HFFc6 (cell line): ENCODE results near the gene OR1N1. TPM values are rescaled to one million over a fixed set of nuclear protein-coding genes. Genes with fewer than 3 reads are reported as not detected.

ENCODE experiments used
- DNase-seq: peaks from one replicate; pipeline ENCODE4 v3.0.0-alpha.2; 2018
- H3K27ac Mint-ChIP-seq: 2 replicates; pipeline ENCODE4 v1.8.0; 2020; ENCODE audit warnings: mild to moderate bottlenecking, mixed read lengths
- H3K27me3 Mint-ChIP-seq: 2 replicates; pipeline ENCODE4 v1.8.0; 2021; ENCODE audit warnings: mild to moderate bottlenecking, moderate library complexity, mixed read lengths; ENCODE audit not compliant: insufficient read depth
- H3K36me3 Mint-ChIP-seq: 2 replicates; pipeline ENCODE4 v1.8.0; 2021; ENCODE audit warnings: low read depth, mixed read lengths
- H3K4me1 Mint-ChIP-seq: 2 replicates; pipeline ENCODE4 v1.8.0; 2020; ENCODE audit warnings: low read depth, mixed read lengths
- H3K4me3 Mint-ChIP-seq: 2 replicates; pipeline ENCODE4 v1.8.0; 2020; ENCODE audit warnings: mild to moderate bottlenecking, moderate library complexity, mixed read lengths
- H3K9me3 Mint-ChIP-seq: 2 replicates; pipeline ENCODE4 v1.8.0; 2020; ENCODE audit warnings: mild to moderate bottlenecking, mixed read lengths
- CTCF ChIP-seq: fragments of 200-600 bp; sonication (generic); IDR thresholded peaks from 2 replicates; pipeline ENCODE4 v1.5.0; 2021; ENCODE audit warnings: antibody characterized with exemption, mild to moderate bottlenecking
- long read RNA-seq: library from polyadenylated mRNA; unstranded; transcript quantifications from one replicate; pipeline ENCODE4 v2.0.0, GENCODE V29; 2019
- total RNA-seq, 6 experiments: library from RNA; stranded (reverse); fragmentation: NEBNext Ultra II Directional; extraction: Animal tissue kit (Norgen Biotek cat#: 25700); gene quantifications; 2 replicates in 1 of 6; 3 replicates in 5 of 6; pipeline ENCODE4 v1.2.3, GENCODE V29; 2021

The OR1N1 gene
- not detected for total RNA-seq
- long read RNA-seq, result 0 reads

- Mint-ChIP-seq H3K27ac (no peak within 1 kb of the TSS), H3K4me1 (no peaks in the 10 kb centered on the region), H3K36me3 (no peaks in the 10 kb centered on the region), H3K4me3 (no peak within 1 kb of the TSS), H3K27me3 (peaks cover 15% of the 10 kb centered on the region), H3K9me3 (no peaks in the 10 kb centered on the region)
- no peak for TF ChIP-seq CTCF
- DNase-seq, result no peak
Measured at GRCh38 chr9:122527193-122527592, at the start of gene OR1N1. TSS of gene OR1N1 (minus strand) at chr9:122527293. CDS start at chr9:122527293, 0 bp downstream.

- TF ChIP-seq CTCF, result no peak
- H3K4me1 Mint-ChIP-seq, result no peaks in the 10 kb centered on the region
- H3K27ac Mint-ChIP-seq, result no peak overlapping the region
- no peaks in the 10 kb centered on the region for H3K36me3 Mint-ChIP-seq
- H3K9me3 Mint-ChIP-seq, result no peaks in the 10 kb centered on the region
- no peak overlapping the region for H3K4me3 Mint-ChIP-seq
- peaks cover 6% of the 10 kb centered on the region; the same call in 1 of the 2 replicates for H3K27me3 Mint-ChIP-seq
- DNase-seq, result no peak
Measured at GRCh38 chr9:122572456-122572855, 45.4 kb upstream of the OR1N1 start.

- H3K27ac Mint-ChIP-seq, result no peak overlapping the region
- no peak for DNase-seq
- no peaks in the 10 kb centered on the region for H3K36me3 Mint-ChIP-seq
- no peaks in the 10 kb centered on the region for H3K4me1 Mint-ChIP-seq
- peaks cover 5% of the 10 kb centered on the region; the same call in 1 of the 2 replicates for H3K27me3 Mint-ChIP-seq
- H3K9me3 Mint-ChIP-seq, result no peaks in the 10 kb centered on the region
- no peak for TF ChIP-seq CTCF
- H3K4me3 Mint-ChIP-seq, result no peak overlapping the region
Measured at GRCh38 chr9:122567901-122568300, 40.8 kb upstream of the OR1N1 start.

- Mint-ChIP-seq H3K36me3 (no peaks in the 10 kb centered on the region), H3K27ac (no peak overlapping the region), H3K4me1 (no peaks in the 10 kb centered on the region), H3K27me3 (peaks cover 2% of the 10 kb centered on the region; the same call in 1 of the 2 replicates), H3K4me3 (no peak overlapping the region), H3K9me3 (no peaks in the 10 kb centered on the region)
- no peak for TF ChIP-seq CTCF
- no peak for DNase-seq
Measured at GRCh38 chr9:122562134-122562760, 35.2 kb upstream of the OR1N1 start.

- no peak overlapping the region for H3K27ac Mint-ChIP-seq
- no peaks in the 10 kb centered on the region for H3K4me1 Mint-ChIP-seq
- H3K27me3 Mint-ChIP-seq, result peaks cover 2% of the 10 kb centered on the region; the same call in 1 of the 2 replicates
- no peak overlapping the region for H3K4me3 Mint-ChIP-seq
- H3K36me3 Mint-ChIP-seq, result no peaks in the 10 kb centered on the region
- H3K9me3 Mint-ChIP-seq, result no peaks in the 10 kb centered on the region
- no peak for DNase-seq
- TF ChIP-seq CTCF, result no peak
Measured at GRCh38 chr9:122561446-122561845, 34.4 kb upstream of the OR1N1 start.
